ENCODE data around the gene CDHR3.

CDHR3 gene

GRCh38 chr7:106036004-106036403 lies 72.9 kb downstream of the CDHR3 start:
- Histone ChIP-seq H3K36me3 (ENCODE audit: insufficient read depth, low read length) (no peaks in the 10 kb centered on the region), H3K4me1 (ENCODE audit: control insufficient read depth, insufficient read depth, low read length, unreplicated experiment) (no peaks in the 10 kb centered on the region), H3K27ac (ENCODE audit: low read depth, low read length) (no peak overlapping the region), H3K27me3 (ENCODE audit: insufficient read depth, low read length) (peaks cover 14% of the 10 kb centered on the region; the same call in 1 of the 2 replicates), H3K4me3 (ENCODE audit: low read depth, low read length) (no peak overlapping the region), H2AFZ (ENCODE audit: low read length, unreplicated experiment) (no peak overlapping the region), H3K79me2 (ENCODE audit: control insufficient read depth, insufficient read depth, low read length, unreplicated experiment) (no peaks in the 10 kb centered on the region)

DNA sequence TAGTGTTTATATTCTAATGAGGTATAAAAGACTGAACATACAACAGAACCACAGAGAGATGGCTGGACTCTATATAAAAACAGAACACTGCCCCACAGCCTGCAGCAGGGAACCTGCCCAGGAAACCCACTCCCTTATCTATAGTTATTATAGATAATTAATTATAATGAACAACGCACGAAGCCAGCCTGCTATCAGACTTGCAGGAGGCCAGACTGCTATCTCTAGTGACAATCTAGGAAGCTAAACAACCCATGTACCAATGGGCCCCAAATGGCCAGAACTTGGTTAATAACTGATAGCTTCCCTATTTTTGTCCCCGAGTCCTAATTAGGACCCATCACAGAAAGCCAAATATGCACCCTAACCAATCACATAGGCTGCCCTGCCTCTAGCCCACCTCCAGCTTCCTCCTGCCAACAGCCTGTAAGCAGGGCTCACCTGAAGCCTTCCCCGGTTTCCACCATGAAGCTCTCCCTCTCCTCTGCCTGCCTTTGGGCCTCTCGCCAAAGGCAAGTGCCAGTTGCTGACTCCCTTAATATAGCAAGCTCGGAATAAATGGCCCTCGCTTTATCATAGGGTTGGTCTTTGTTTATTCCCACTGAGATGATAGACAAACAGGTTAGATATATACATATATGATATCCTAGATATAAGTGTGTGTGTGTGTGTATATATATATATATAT lies 74.6 kb downstream of the CDHR3 start:
- Histone ChIP-seq H2AFZ (ENCODE audit: low read length, unreplicated experiment) (no peak overlapping the region), H3K27ac (ENCODE audit: low read depth, low read length) (no peak overlapping the region), H3K36me3 (ENCODE audit: insufficient read depth, low read length) (no peaks in the 10 kb centered on the region), H3K4me3 (ENCODE audit: low read depth, low read length) (no peak overlapping the region), H3K4me1 (ENCODE audit: control insufficient read depth, insufficient read depth, low read length, unreplicated experiment) (peaks cover 5% of the 10 kb centered on the region), H3K27me3 (ENCODE audit: insufficient read depth, low read length) (peaks cover 5% of the 10 kb centered on the region; the same call in 1 of the 2 replicates), H3K79me2 (ENCODE audit: control insufficient read depth, insufficient read depth, low read length, unreplicated experiment) (no peaks in the 10 kb centered on the region)

DNA sequence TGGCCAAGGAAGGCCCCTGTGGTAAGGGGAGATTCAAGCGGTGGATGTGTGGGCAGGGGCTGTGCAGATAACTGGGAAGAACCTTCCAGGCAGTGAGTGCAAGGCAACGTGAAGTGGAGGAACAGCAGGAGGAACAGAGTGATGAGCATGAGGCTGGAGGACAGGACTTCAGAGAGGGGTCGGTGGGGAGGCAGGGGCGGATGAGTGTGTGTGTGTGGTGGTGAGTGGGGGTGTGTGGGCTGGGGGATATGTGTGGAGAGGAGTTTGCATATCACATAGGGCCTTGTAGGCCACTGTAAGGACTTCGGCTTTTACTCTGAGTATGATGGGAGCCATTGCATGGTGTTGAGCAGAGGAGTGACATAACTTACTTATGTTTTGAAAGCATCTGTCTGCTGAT lies 75.2 kb downstream of the CDHR3 start:
- H3K4me1 ChIP-seq (ENCODE audit: control insufficient read depth, insufficient read depth, low read length, unreplicated experiment), result peaks cover 5% of the 10 kb centered on the region
- no peak overlapping the region for H2AFZ ChIP-seq (ENCODE audit: low read length, unreplicated experiment)
- H3K79me2 ChIP-seq (ENCODE audit: control insufficient read depth, insufficient read depth, low read length, unreplicated experiment), result no peaks in the 10 kb centered on the region
- no peak overlapping the region for H3K4me3 ChIP-seq (ENCODE audit: low read depth, low read length)
- H3K27me3 ChIP-seq (ENCODE audit: insufficient read depth, low read length), result no peaks in the 10 kb centered on the region
- H3K36me3 ChIP-seq (ENCODE audit: insufficient read depth, low read length), result no peaks in the 10 kb centered on the region
- H3K27ac ChIP-seq (ENCODE audit: low read depth, low read length), result no peak overlapping the region

- H3K27me3 ChIP-seq (ENCODE audit: insufficient read depth, low read length), result peaks cover 5% of the 10 kb centered on the region
- no peaks in the 10 kb centered on the region for H3K36me3 ChIP-seq (ENCODE audit: insufficient read depth, low read length)
- H3K79me2 ChIP-seq (ENCODE audit: control insufficient read depth, insufficient read depth, low read length, unreplicated experiment), result no peaks in the 10 kb centered on the region
- H3K27ac ChIP-seq (ENCODE audit: low read depth, low read length), result no peak overlapping the region
- no peak overlapping the region for H3K4me3 ChIP-seq (ENCODE audit: low read depth, low read length)
- H3K4me1 ChIP-seq (ENCODE audit: control insufficient read depth, insufficient read depth, low read length, unreplicated experiment), result peaks cover 5% of the 10 kb centered on the region
- no peak overlapping the region for H2AFZ ChIP-seq (ENCODE audit: low read length, unreplicated experiment)
These were observed 75.9 kb downstream of the CDHR3 start for GRCh38 chr7:106038916-106039315.

- no peak overlapping the region for H2AFZ ChIP-seq (ENCODE audit: low read length, unreplicated experiment)
- no peak overlapping the region for H3K4me3 ChIP-seq (ENCODE audit: low read depth, low read length)
- no peak overlapping the region for H3K27ac ChIP-seq (ENCODE audit: low read depth, low read length)
These were observed 76.5 kb downstream of the CDHR3 start for GRCh38 chr7:106039486-106040060.

DNA sequence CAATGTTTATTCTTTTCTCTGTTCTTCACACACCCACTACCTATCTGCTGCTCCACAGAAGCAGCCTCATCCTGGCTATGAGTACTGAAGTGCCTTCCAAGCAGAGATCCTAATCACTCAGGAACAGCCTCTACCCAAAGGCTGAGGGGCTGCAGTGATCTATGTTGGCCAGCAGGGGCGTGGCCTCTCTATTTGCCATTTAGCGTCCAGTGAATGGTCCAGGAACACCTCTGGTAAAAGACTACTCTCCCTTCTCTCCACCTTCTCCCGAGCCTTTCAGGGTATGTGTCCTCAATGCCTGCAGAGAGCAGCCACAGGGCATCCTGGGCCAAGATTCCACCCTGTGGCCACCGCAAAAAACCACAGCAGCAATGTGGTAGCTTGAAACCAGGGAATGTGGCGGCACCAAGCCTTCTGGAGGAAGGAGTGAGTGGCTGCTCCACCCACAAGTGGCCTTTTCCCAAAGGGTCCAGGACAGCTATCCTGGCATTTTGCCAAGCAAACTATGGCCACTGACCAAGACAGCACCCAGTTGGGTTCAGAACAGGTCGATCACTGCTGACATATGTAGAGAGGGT lies 78.2 kb downstream of the CDHR3 start:
- H3K79me2 ChIP-seq (ENCODE audit: control insufficient read depth, insufficient read depth, low read length, unreplicated experiment), result no peaks in the 10 kb centered on the region
- H2AFZ ChIP-seq (ENCODE audit: low read length, unreplicated experiment), result no peak overlapping the region
- H3K4me3 ChIP-seq (ENCODE audit: low read depth, low read length), result no peak overlapping the region
- peaks cover 20% of the 10 kb centered on the region for H3K27me3 ChIP-seq (ENCODE audit: insufficient read depth, low read length)
- H3K36me3 ChIP-seq (ENCODE audit: insufficient read depth, low read length), result no peaks in the 10 kb centered on the region
- no peak overlapping the region for H3K27ac ChIP-seq (ENCODE audit: low read depth, low read length)
- H3K4me1 ChIP-seq (ENCODE audit: control insufficient read depth, insufficient read depth, low read length, unreplicated experiment), result peaks cover 5% of the 10 kb centered on the region

More at GRCh38 chr7:106039486-106040060, 76.5 kb downstream of the CDHR3 start:
- H3K27me3 ChIP-seq (ENCODE audit: insufficient read depth, low read length), result peaks cover 11% of the 10 kb centered on the region
- no peaks in the 10 kb centered on the region for H3K36me3 ChIP-seq (ENCODE audit: insufficient read depth, low read length)
- peaks cover 5% of the 10 kb centered on the region for H3K4me1 ChIP-seq (ENCODE audit: control insufficient read depth, insufficient read depth, low read length, unreplicated experiment)
- H3K79me2 ChIP-seq (ENCODE audit: control insufficient read depth, insufficient read depth, low read length, unreplicated experiment), result no peaks in the 10 kb centered on the region

- H3K27ac ChIP-seq (ENCODE audit: low read depth, low read length), result no peak overlapping the region
- peaks cover 5% of the 10 kb centered on the region for H3K4me1 ChIP-seq (ENCODE audit: control insufficient read depth, insufficient read depth, low read length, unreplicated experiment)
- H2AFZ ChIP-seq (ENCODE audit: low read length, unreplicated experiment), result no peak overlapping the region
- no peak overlapping the region for H3K4me3 ChIP-seq (ENCODE audit: low read depth, low read length)
- H3K36me3 ChIP-seq (ENCODE audit: insufficient read depth, low read length), result no peaks in the 10 kb centered on the region
- H3K79me2 ChIP-seq (ENCODE audit: control insufficient read depth, insufficient read depth, low read length, unreplicated experiment), result no peaks in the 10 kb centered on the region
- peaks cover 28% of the 10 kb centered on the region for H3K27me3 ChIP-seq (ENCODE audit: insufficient read depth, low read length)
These were observed 79.1 kb downstream of the CDHR3 start for GRCh38 chr7:106042196-106042611.

- Histone ChIP-seq H3K36me3 (ENCODE audit: insufficient read depth, low read length) (no peaks in the 10 kb centered on the region), H3K4me3 (ENCODE audit: low read depth, low read length) (no peak overlapping the region), H3K27me3 (ENCODE audit: insufficient read depth, low read length) (peaks cover 28% of the 10 kb centered on the region), H2AFZ (ENCODE audit: low read length, unreplicated experiment) (no peak overlapping the region), H3K79me2 (ENCODE audit: control insufficient read depth, insufficient read depth, low read length, unreplicated experiment) (no peaks in the 10 kb centered on the region), H3K4me1 (ENCODE audit: control insufficient read depth, insufficient read depth, low read length, unreplicated experiment) (peaks cover 5% of the 10 kb centered on the region), H3K27ac (ENCODE audit: low read depth, low read length) (no peak overlapping the region)
These were observed 82.1 kb downstream of the CDHR3 start for GRCh38 chr7:106045139-106045538.

DNA sequence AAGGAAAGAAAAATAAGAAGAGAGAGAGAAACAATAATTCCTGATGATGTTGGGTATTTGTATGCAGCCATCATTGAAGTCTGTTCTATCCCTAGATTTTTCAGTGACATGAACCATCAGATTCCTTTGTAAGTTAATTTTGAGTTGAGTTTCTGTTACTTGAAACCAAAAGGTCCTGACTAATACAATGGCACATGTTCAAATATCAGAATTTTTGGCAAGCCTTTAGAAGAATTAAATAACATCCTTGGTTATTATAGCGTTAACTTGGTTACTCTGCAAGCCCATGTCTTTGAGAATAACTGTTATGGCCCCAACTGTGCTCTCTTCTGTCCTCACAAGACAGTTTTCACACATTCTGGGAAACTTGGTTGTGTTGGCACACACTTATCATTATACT lies 82.5 kb downstream of the CDHR3 start:
- no peak overlapping the region for H3K27ac ChIP-seq (ENCODE audit: low read depth, low read length)
- no peaks in the 10 kb centered on the region for H3K79me2 ChIP-seq (ENCODE audit: control insufficient read depth, insufficient read depth, low read length, unreplicated experiment)
- H3K36me3 ChIP-seq (ENCODE audit: insufficient read depth, low read length), result no peaks in the 10 kb centered on the region
- peaks cover 10% of the 10 kb centered on the region for H3K4me1 ChIP-seq (ENCODE audit: control insufficient read depth, insufficient read depth, low read length, unreplicated experiment)
- peaks cover 28% of the 10 kb centered on the region for H3K27me3 ChIP-seq (ENCODE audit: insufficient read depth, low read length)
- no peak overlapping the region for H3K4me3 ChIP-seq (ENCODE audit: low read depth, low read length)
- no peak overlapping the region for H2AFZ ChIP-seq (ENCODE audit: low read length, unreplicated experiment)

GRCh38 chr7:106047184-106047583 lies 84.1 kb downstream of the CDHR3 start:
- Histone ChIP-seq H3K36me3 (ENCODE audit: insufficient read depth, low read length) (no peaks in the 10 kb centered on the region), H3K79me2 (ENCODE audit: control insufficient read depth, insufficient read depth, low read length, unreplicated experiment) (no peaks in the 10 kb centered on the region), H3K4me3 (ENCODE audit: low read depth, low read length) (no peak overlapping the region), H3K27me3 (ENCODE audit: insufficient read depth, low read length) (peaks cover 28% of the 10 kb centered on the region), H2AFZ (ENCODE audit: low read length, unreplicated experiment) (no peak overlapping the region), H3K4me1 (ENCODE audit: control insufficient read depth, insufficient read depth, low read length, unreplicated experiment) (peaks cover 15% of the 10 kb centered on the region), H3K27ac (ENCODE audit: low read depth, low read length) (no peak overlapping the region)
